Measurements from ENCODE around the gene EOMES. TPM values are rescaled to one million over a fixed set of nuclear protein-coding genes. Genes with fewer than 3 reads are reported as not detected.
A peak's percentile ranks its signal among the peaks of the same experiment; 100 is the strongest.

Gene EOMES
- total and polyA plus RNA-seq, 2 of the 4 experiments (the other 2 are of a cell fraction) = not detected

DNA sequence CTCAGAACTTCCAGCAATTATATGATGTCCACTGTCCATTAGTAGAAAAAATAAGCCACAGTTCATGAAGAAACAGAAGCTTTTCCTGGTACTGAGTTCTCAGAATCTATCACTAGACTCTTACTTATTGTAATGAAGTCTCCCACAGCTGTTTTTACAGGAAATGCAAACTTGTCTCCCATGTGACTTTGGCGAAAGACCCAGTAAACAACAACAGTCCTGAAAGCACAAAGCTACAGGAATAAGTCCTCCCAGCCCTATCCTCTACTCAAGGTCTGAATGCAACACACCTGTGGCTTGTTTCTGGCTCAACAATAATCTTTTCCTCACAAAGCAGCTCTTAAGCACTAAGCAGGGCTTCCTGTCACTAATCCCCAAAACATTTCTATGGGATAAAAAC lies 55.9 kb downstream of the EOMES start:
- intact Hi-C loops (cut with micrococcal nuclease) = no loop called here
- Histone ChIP-seq H3K4me2 (ENCODE audit: low read depth, low read length) (no peak overlapping the region), H2BK15ac (ENCODE audit: low read depth, low read length) (no peak overlapping the region), H3K23ac (ENCODE audit: low read depth, low read length) (no peak overlapping the region), H3K4me3 (ENCODE audit: insufficient read depth, low read depth, low read length) (no peak overlapping the region), H4K20me1 (ENCODE audit: insufficient read depth, low read length) (no peaks in the 10 kb centered on the region), H4K91ac (ENCODE audit: insufficient read depth, low read depth, low read length) (no peak overlapping the region), H3K27ac (ENCODE audit: insufficient read depth, low read length) (no peak overlapping the region), H3K9me3 (ENCODE audit: control insufficient read depth, insufficient read depth, low read length) (no peaks in the 10 kb centered on the region), H3K27me3 (ENCODE audit: control insufficient read depth, insufficient read depth, low read length) (no peaks in the 10 kb centered on the region), H3K14ac (replicated peaks; ENCODE audit: low read depth, low read length) (0 out of 2 replicates have a peak overlapping the region, but pooled peaks have one; percentile 15), H3K9ac (ENCODE audit: low read depth, low read length) (no peak overlapping the region), H3K79me1 (ENCODE audit: low read depth in 1 of 2, low read length in 2 of 2) (no peaks in the 10 kb centered on the region), H2AFZ (replicated peaks; ENCODE audit: low read length, poor library complexity) (no peak overlapping the region), H2BK20ac (ENCODE audit: low read depth, low read length) (no peak overlapping the region), H2BK120ac (ENCODE audit: low read depth, low read length) (no peak overlapping the region), H3K9me1 (ENCODE audit: insufficient read depth, low read length) (no peaks in the 10 kb centered on the region), H3K4me1 (ENCODE audit: control insufficient read depth, insufficient read depth, low read length) (peaks cover 2% of the 10 kb centered on the region), H2BK5ac (ENCODE audit: low read depth, low read length, poor library complexity, severe bottlenecking) (no peak overlapping the region), H3K36me3 (ENCODE audit: control insufficient read depth, insufficient read depth, low read length) (no peaks in the 10 kb centered on the region), H2AK9ac (replicated peaks; ENCODE audit: low read depth, low read length, poor library complexity) (no peak overlapping the region), H4K5ac (ENCODE audit: low read depth, low read length) (no peak overlapping the region), H3K4ac (ENCODE audit: low read depth, low read length) (no peak overlapping the region), H4K8ac (ENCODE audit: low read depth in 2 of 2, low read length in 2 of 2) (no peak overlapping the region), H3K18ac (ENCODE audit: low read depth, low read length) (no peak overlapping the region), H2AK5ac (ENCODE audit: low read depth, low read length) (no peak overlapping the region), H3K56ac (ENCODE audit: extremely low read depth, insufficient read depth, low read length) (no peak overlapping the region)
- DNase-seq (no peak), ATAC-seq (ENCODE audit: low read depth) (peak; percentile 36; the same call in 1 of the 2 replicates)
- dilution Hi-C loops (cut with HindIII; ENCODE audit: low sequenced_read_pairs, unreplicated experiment) = no loop called here
- no peak for TF ChIP-seq MAZ (IDR thresholded peaks at IDR 0.05; ENCODE audit: borderline replicate concordance, low read depth, low read length)
- no peak for TF ChIP-seq POLR2A (IDR thresholded peaks at IDR 0.05; ENCODE audit: low read depth, low read length)
- TF ChIP-seq, protein P1, sequence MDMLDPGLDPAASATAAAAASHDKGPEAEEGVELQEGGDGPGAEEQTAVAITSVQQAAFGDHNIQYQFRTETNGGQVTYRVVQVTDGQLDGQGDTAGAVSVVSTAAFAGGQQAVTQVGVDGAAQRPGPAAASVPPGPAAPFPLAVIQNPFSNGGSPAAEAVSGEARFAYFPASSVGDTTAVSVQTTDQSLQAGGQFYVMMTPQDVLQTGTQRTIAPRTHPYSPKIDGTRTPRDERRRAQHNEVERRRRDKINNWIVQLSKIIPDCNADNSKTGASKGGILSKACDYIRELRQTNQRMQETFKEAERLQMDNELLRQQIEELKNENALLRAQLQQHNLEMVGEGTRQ (IDR thresholded peaks at IDR 0.05; ENCODE audit: low read depth, low read length) = no peak
- TF ChIP-seq SMC3 (IDR thresholded peaks at IDR 0.05; ENCODE audit: low read depth, low read length) = no peak
- no peak for TF ChIP-seq BHLHE40 (IDR thresholded peaks at IDR 0.05; ENCODE audit: low read depth, low read length)
- TF ChIP-seq CHD1 (IDR thresholded peaks at IDR 0.05; ENCODE audit: low read depth, low read length) = no peak
- TF ChIP-seq RAD21 (IDR thresholded peaks at IDR 0.05; ENCODE audit: low read length) = no peak
- TF ChIP-seq NFE2L2 (IDR thresholded peaks at IDR 0.05; ENCODE audit: low read depth, low read length) = no peak
- TF ChIP-seq RFX5 (IDR thresholded peaks at IDR 0.05; ENCODE audit: low read depth, low read length) = no peak
- no peak for TF ChIP-seq MXI1 (IDR thresholded peaks at IDR 0.05; ENCODE audit: borderline replicate concordance, low read depth, low read length)
- TF ChIP-seq, protein P2, sequence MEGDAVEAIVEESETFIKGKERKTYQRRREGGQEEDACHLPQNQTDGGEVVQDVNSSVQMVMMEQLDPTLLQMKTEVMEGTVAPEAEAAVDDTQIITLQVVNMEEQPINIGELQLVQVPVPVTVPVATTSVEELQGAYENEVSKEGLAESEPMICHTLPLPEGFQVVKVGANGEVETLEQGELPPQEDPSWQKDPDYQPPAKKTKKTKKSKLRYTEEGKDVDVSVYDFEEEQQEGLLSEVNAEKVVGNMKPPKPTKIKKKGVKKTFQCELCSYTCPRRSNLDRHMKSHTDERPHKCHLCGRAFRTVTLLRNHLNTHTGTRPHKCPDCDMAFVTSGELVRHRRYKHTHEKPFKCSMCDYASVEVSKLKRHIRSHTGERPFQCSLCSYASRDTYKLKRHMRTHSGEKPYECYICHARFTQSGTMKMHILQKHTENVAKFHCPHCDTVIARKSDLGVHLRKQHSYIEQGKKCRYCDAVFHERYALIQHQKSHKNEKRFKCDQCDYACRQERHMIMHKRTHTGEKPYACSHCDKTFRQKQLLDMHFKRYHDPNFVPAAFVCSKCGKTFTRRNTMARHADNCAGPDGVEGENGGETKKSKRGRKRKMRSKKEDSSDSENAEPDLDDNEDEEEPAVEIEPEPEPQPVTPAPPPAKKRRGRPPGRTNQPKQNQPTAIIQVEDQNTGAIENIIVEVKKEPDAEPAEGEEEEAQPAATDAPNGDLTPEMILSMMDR (conservative IDR thresholded peaks at IDR 0.05; ENCODE audit: low read depth, low read length) = no peak
- TF ChIP-seq MAFK (IDR thresholded peaks at IDR 0.05; ENCODE audit: low read depth, low read length) = no peak
- no peak for TF ChIP-seq CEBPB (IDR thresholded peaks at IDR 0.05; ENCODE audit: low read depth, low read length)
- TF ChIP-seq FOS (IDR thresholded peaks at IDR 0.05; ENCODE audit: low read depth, low read length) = no peak
- TF ChIP-seq, protein P3, sequence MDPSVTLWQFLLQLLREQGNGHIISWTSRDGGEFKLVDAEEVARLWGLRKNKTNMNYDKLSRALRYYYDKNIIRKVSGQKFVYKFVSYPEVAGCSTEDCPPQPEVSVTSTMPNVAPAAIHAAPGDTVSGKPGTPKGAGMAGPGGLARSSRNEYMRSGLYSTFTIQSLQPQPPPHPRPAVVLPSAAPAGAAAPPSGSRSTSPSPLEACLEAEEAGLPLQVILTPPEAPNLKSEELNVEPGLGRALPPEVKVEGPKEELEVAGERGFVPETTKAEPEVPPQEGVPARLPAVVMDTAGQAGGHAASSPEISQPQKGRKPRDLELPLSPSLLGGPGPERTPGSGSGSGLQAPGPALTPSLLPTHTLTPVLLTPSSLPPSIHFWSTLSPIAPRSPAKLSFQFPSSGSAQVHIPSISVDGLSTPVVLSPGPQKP (IDR thresholded peaks at IDR 0.05; ENCODE audit: borderline replicate concordance, low read depth, low read length) = no peak
- ChIA-PET CTCF (interaction anchor here (0.6 to 1.2 kb wide), 2 partner anchors 10 to 136 kb away, joined by 3 read pairs; no protein-coding TSS in a partner anchor), POLR2A (ENCODE audit: unreplicated experiment) (no interaction called here)
- in situ Hi-C loops (cut with MboI; ENCODE audit: low sequenced_read_pairs) = no loop called here
- WGBS, 2 experiments (ENCODE audit: extremely low coverage in 2 of 2, insufficient read length in 1 of 2) = no CpG with 5 or more reads among the region's 1 CpG
- BruUV-seq (replicated peaks) = no TSS peak
